GM13976 (cell line): ENCODE data around the gene NCAM2.

ENCODE experiments used
- DNase-seq: peaks from one replicate; pipeline ENCODE4 v3.0.0; 2012; ENCODE audit warnings: low spot score
- in situ Hi-C: fragments of 300-500 bp; cut with MboI; formaldehyde crosslinking; loops from one replicate; pipeline ENCODE4 v1.12.0; 2022; ENCODE audit warnings: low sequenced_read_pairs, mixed read lengths, inconsistent platforms; ENCODE audit not compliant: unreplicated experiment
- TF ChIP-seq, protein P1 (sequence below): IDR thresholded peaks from 2 replicates; pipeline ENCODE4 v1.5.1; 2012; ENCODE audit warnings: borderline replicate concordance, mild to moderate bottlenecking; ENCODE audit not compliant: insufficient read depth; ENCODE audit errors: extremely low read depth, missing control alignments, control extremely low read depth

The NCAM2 gene

DNA sequence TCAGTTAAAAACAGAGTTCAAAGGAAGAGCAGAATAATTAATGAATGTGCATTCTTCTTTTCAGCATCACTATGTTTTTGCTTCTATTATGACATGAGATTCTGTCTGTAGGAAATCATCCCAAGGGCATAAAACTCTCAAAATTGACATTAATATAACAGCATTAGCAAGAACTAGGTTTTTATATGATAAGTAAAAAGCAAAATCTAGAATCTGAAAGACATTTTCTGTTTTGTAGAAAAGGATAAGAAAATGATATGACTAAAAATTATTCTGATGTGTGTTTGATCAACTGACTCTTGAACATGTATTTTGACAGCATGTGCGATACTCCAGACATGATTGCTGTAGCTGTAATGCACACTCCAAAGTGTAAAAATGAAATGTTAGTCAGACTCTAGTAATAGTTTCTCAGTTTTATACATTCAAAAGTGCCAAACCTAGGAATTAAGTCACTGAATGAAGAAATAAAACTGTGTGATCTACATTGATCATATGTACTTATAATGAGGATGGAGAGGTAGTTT, 197.3 kb downstream of the NCAM2 start:
- in situ Hi-C loops = no loop called here
- TF ChIP-seq, protein P1, sequence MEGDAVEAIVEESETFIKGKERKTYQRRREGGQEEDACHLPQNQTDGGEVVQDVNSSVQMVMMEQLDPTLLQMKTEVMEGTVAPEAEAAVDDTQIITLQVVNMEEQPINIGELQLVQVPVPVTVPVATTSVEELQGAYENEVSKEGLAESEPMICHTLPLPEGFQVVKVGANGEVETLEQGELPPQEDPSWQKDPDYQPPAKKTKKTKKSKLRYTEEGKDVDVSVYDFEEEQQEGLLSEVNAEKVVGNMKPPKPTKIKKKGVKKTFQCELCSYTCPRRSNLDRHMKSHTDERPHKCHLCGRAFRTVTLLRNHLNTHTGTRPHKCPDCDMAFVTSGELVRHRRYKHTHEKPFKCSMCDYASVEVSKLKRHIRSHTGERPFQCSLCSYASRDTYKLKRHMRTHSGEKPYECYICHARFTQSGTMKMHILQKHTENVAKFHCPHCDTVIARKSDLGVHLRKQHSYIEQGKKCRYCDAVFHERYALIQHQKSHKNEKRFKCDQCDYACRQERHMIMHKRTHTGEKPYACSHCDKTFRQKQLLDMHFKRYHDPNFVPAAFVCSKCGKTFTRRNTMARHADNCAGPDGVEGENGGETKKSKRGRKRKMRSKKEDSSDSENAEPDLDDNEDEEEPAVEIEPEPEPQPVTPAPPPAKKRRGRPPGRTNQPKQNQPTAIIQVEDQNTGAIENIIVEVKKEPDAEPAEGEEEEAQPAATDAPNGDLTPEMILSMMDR = no peak
- DNase-seq = no peak

DNA sequence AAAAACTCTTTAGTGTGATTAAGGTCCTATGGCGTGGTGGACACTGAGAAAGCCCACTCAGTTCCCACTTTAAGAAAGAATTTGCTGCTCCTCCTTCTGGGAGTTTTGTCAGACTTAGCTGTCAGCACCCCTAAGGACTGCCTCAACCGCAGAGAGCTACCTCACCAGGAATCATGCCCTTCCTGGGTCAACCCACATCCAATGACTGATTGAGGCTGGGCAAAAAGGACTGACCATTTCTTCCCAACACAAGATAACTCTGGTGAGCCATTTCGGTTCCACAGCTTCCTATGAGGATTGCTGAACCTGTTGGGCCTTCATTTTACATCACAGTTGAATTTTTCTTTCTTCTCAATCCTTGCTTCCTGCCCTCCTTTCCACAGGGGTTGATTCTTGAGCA, 197.9 kb downstream of the NCAM2 start:
- no peak for DNase-seq
- TF ChIP-seq, protein P1 = no peak
- in situ Hi-C loops = no loop called here

GRCh38 chr21:21196848-21197247, 198.6 kb downstream of the NCAM2 start:
- in situ Hi-C loops = no loop called here
- no peak for DNase-seq
- TF ChIP-seq, protein P1 = no peak

DNA sequence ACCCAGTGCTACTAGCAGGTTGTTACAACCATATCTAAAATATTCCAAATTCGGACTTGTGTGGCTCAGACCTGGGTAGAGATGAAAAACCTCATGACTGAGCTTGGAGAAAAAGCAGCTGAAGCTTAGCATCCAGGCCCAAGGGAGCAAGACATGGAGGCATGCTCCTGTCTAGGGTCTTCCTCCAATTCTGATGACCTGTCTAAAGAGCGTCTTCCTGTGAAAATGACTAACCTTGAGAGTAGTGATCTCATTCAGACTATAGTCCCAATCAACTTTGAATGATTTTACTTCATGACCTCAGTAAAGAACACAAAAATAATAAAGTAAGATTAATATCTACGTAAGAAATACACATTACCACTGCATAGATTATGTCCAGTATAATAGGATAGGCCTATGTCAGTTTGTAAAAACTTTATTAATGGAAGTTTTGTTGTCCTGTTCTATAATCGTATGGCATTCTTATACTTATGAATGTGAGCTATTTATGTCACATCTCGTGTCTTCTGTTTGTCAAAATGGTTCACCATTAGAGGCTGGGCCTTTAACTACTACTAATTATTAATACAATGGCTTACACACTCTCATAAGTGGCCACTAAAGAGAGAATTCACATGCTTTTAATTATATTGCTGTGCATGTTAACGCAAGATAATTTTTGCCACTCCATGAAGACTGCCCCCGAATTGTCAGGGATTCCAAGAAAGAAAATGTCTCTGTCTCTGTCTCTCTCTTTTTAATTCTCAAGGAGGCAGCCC, 201.3 kb downstream of the NCAM2 start:
- DNase-seq = no peak
- TF ChIP-seq, protein P1 = no peak
- in situ Hi-C loops = no loop called here

DNA sequence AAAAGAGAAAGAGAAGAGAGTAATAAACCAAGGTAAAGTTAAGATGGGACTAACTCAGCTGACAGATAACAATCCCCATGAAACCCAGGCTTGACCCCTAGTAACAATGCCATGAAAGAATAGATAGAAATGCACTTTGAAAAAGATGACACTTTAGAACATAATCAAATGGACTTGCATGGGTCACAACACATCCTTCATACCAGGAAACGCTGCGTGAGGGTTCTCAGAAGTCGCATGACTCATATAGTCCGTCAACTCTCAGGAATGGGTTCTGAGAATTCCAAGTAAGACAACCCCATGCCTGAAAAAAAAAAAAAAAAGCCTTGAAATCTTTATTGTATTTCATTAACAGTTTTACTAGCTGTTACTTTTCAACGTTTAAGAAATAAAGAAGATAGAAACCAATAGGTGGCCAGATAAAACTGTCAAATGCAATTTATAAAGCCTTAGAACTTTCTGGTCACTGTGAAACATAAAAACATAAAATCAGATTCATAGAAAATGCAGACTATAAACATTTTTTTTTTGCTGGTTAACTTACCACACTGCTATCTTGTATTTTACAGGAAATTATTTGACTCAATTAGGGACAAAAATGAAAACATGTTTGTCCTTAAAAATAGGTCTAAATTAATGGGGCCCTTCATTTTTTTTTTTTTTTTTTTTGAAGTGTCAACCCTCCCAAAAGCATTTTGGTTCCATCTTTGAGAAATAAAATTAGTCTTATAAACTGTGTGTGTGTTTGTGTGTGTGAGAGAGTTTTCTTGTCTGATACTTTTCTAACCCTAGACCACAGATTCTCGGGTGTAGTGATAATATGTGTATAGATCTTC, 202.1 kb downstream of the NCAM2 start:
- TF ChIP-seq, protein P1 = no peak
- no peak for DNase-seq
- in situ Hi-C loops = no loop called here

GRCh38 chr21:21200939-21201615, 202.9 kb downstream of the NCAM2 start:
- in situ Hi-C loops = no loop called here
- no peak for DNase-seq
- TF ChIP-seq, protein P1 = no peak
